ENCODE data around the gene PRICKLE2. TPM values are rescaled to one million over a fixed set of nuclear protein-coding genes. Genes with fewer than 3 reads are reported as not detected.

The PRICKLE2 gene
- total and polyA plus RNA-seq, 8 donors, result 34.3 to 48.2 (median 41.9) TPM

GRCh38 chr3:64213224-64213878, 11.9 kb downstream of the PRICKLE2 start:
- Histone ChIP-seq H3K9me3 (no peaks in the 10 kb centered on the region), H3K27ac (peak overlapping the region; percentile 53 to 77), H3K27me3 (no peaks in the 10 kb centered on the region), H3K4me1 (peaks cover 24 to 45% of the 10 kb centered on the region in 2 donors), H3K36me3 (no peaks in the 10 kb centered on the region), H3K4me3 (no peak overlapping the region)
- no peak for DNase-seq
- TF ChIP-seq CTCF (IDR thresholded peaks at IDR 0.05), result no peak
- intact Hi-C loops (cut with DNase I), result no loop called here
- ATAC-seq, result no peak

GRCh38 chr3:64209866-64210621, 15.2 kb downstream of the PRICKLE2 start:
- Histone ChIP-seq H3K27me3 (no peaks in the 10 kb centered on the region), H3K36me3 (no peaks in the 10 kb centered on the region), H3K4me3 (no peak overlapping the region), H3K4me1 (peaks cover 16 to 24% of the 10 kb centered on the region in 2 donors), H3K9me3 (no peaks in the 10 kb centered on the region), H3K27ac (peak overlapping the region in 1 of 2 donors; percentile 57)
- ATAC-seq (peak; percentile 32), DNase-seq (peak in 3 of 4 donors; percentile 54 to 74 (median 63))
- no peak for TF ChIP-seq CTCF (IDR thresholded peaks at IDR 0.05)
- intact Hi-C loops (cut with DNase I), result no loop called here

- Histone ChIP-seq H3K4me1 (peaks cover 8 to 10% of the 10 kb centered on the region in 2 donors), H3K9me3 (no peaks in the 10 kb centered on the region), H3K27ac (no peak overlapping the region), H3K36me3 (no peaks in the 10 kb centered on the region), H3K27me3 (no peaks in the 10 kb centered on the region), H3K4me3 (no peak overlapping the region)
- no peak for TF ChIP-seq CTCF (IDR thresholded peaks at IDR 0.05)
- DNase-seq, result peak in 1 of 4 donors; percentile 81
- ATAC-seq, result peak; percentile 40
- intact Hi-C loops (cut with DNase I), result no loop called here
These were observed 17.8 kb downstream of the PRICKLE2 start for GRCh38 chr3:64207289-64208080.

- Histone ChIP-seq H3K9me3 (no peaks in the 10 kb centered on the region), H3K27me3 (no peaks in the 10 kb centered on the region), H3K4me3 (no peak overlapping the region), H3K27ac (no peak overlapping the region), H3K4me1 (no peaks in the 10 kb centered on the region), H3K36me3 (no peaks in the 10 kb centered on the region)
- DNase-seq (no peak), ATAC-seq (peak; percentile 56)
- intact Hi-C loops (cut with DNase I), result no loop called here
- no peak for TF ChIP-seq CTCF (IDR thresholded peaks at IDR 0.05)
These were observed 21.0 kb downstream of the PRICKLE2 start for GRCh38 chr3:64203969-64204908.

Measured in left lung (tissue), 10 donors.